Measurements from ENCODE around the gene FAM193B. TPM values are rescaled to one million over a fixed set of nuclear protein-coding genes. Genes with fewer than 3 reads are reported as not detected.

FAM193B gene
- total and polyA plus RNA-seq, 9 of the 15 experiments (the other 6 are each of a cell fraction or from before 2014, with no cell fraction given): 4.4 to 76.4 (median 37.3) TPM

- TF ChIP-seq RNF219 (CRISPR knock-in tag; IDR thresholded peaks at IDR 0.05) (no peak), TCF15 (CRISPR knock-in tag; IDR thresholded peaks at IDR 0.05) (no peak), ZNF668 (CRISPR knock-in tag; IDR thresholded peaks at IDR 0.05) (no peak), NFE2L1 (tag; IDR thresholded peaks at IDR 0.05; ENCODE audit: borderline replicate concordance, low read depth) (no peak), MTA1 (IDR thresholded peaks at IDR 0.05; ENCODE audit: borderline replicate concordance) (no peak), ZNF165 (CRISPR knock-in tag; IDR thresholded peaks at IDR 0.05; ENCODE audit: borderline replicate concordance) (no peak)
- TF ChIP-seq, protein P1, sequence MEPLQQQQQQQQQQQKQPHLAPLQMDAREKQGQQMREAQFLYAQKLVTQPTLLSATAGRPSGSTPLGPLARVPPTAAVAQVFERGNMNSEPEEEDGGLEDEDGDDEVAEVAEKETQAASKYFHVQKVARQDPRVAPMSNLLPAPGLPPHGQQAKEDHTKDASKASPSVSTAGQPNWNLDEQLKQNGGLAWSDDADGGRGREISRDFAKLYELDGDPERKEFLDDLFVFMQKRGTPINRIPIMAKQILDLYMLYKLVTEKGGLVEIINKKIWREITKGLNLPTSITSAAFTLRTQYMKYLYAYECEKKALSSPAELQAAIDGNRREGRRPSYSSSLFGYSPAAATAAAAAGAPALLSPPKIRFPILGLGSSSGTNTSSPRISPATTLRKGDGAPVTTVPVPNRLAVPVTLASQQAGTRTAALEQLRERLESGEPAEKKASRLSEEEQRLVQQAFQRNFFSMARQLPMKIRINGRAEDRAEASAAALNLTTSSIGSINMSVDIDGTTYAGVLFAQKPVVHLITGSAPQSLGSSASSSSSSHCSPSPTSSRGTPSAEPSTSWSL (CRISPR knock-in tag; IDR thresholded peaks at IDR 0.05; ENCODE audit: borderline replicate concordance): no peak
- TF ChIP-seq, protein P2, sequence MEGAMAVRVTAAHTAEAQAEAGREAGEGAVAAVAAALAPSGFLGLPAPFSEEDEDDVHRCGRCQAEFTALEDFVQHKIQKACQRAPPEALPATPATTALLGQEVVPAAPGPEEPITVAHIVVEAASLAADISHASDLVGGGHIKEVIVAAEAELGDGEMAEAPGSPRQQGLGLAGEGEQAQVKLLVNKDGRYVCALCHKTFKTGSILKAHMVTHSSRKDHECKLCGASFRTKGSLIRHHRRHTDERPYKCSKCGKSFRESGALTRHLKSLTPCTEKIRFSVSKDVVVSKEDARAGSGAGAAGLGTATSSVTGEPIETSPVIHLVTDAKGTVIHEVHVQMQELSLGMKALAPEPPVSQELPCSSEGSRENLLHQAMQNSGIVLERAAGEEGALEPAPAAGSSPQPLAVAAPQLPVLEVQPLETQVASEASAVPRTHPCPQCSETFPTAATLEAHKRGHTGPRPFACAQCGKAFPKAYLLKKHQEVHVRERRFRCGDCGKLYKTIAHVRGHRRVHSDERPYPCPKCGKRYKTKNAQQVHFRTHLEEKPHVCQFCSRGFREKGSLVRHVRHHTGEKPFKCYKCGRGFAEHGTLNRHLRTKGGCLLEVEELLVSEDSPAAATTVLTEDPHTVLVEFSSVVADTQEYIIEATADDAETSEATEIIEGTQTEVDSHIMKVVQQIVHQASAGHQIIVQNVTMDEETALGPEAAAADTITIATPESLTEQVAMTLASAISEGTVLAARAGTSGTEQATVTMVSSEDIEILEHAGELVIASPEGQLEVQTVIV (CRISPR knock-in tag; IDR thresholded peaks at IDR 0.05; ENCODE audit: borderline replicate concordance): no peak
- TF ChIP-seq, protein P3, sequence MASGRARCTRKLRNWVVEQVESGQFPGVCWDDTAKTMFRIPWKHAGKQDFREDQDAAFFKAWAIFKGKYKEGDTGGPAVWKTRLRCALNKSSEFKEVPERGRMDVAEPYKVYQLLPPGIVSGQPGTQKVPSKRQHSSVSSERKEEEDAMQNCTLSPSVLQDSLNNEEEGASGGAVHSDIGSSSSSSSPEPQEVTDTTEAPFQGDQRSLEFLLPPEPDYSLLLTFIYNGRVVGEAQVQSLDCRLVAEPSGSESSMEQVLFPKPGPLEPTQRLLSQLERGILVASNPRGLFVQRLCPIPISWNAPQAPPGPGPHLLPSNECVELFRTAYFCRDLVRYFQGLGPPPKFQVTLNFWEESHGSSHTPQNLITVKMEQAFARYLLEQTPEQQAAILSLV (tag; IDR thresholded peaks at IDR 0.05): no peak
These were observed 6.6 kb downstream of the FAM193B start (continued) for GRCh38 chr5:177547736-177548135.

Data from K562 (cell line).